Heart left ventricle (tissue), 13 donors: ENCODE results near the gene PNRC1.

Experiments
- CTCF ChIP-seq, 12 donors: fragments of 200-600 bp; sonication (generic) in 4 of 12; IDR thresholded peaks; one replicate each; pipeline versions ENCODE4 v1.5.0 to v1.8.0; 2018 to 2022; ENCODE audit warnings: antibody characterized with exemption in 12 of 12, mild to moderate bottlenecking in 5 of 12
- POLR2A ChIP-seq, 2 donors: fragments of 450-650 bp; IDR thresholded peaks; one replicate each; pipeline ENCODE4 v1.6.1; 2017; ENCODE audit warnings: antibody characterized with exemption in 2 of 2, mild to moderate bottlenecking in 2 of 2, moderate library complexity in 2 of 2
- donor health status: ischemic (EF 13 %, LVEDD 7.1; RV severe dilation, severe dysfunction).
- donor health status: DM: no; HTN: yes; CAD: no.
- donor health status: DM: no; HTN: no; CAD: no.
- donor health status: ischemic (EF 25% LVEDD 6.9; RV normal size, moderate dysfunction).
- donor health status: ischemic (EF 25% LVEDD 5.7; RV mildly dilated, moderate dysfunction).
- donor health status: ischemic (EF 35%, LVEDD 5.7; RV mildly dilated, moderate dysfunction).
- donor health status: nonischemic (EF 11% LVEDD 7.7; RV severe dilation, severe dysfunction).
- donor health status: DM: yes; HTN: yes; CAD: no.
- donor health status: PGD.
- donor health status: ischemic (EF 29% LVEDD 5.4; RV normal size, mild dysfunction).
- donor health status: nonischemic (EF 23%, LVEDD 6.1; RV moderate dilation, normal function).

GRCh38 chr6:89100114-89100513 is 19.6 kb downstream of the PNRC1 start:
- TF ChIP-seq CTCF (IDR thresholded peaks at IDR 0.05) (no peak), POLR2A (IDR thresholded peaks at IDR 0.05) (no peak)
